Measurements from ENCODE around the gene NUAK2.

DNA sequence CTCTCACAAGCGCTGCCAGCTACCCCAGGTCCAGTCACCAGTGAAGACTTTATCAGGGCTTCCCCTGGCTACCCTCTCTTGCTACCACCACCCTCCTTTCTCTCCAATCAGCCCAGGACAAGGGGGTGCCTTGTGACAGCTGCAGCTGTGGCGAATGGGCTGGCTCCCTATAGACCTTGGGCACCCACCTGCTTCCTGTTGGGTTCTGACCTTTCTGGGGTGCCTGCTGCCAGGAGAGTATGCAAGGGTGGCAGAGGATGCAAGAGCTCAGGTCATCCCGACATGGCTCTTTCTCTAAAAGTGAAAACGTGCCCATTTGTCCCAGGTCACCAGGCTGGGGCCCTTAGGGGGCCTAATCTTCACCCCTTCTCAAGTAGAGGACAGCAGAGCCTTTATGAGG lies 28.6 kb upstream of the NUAK2 start:
- TF ChIP-seq, protein P1, sequence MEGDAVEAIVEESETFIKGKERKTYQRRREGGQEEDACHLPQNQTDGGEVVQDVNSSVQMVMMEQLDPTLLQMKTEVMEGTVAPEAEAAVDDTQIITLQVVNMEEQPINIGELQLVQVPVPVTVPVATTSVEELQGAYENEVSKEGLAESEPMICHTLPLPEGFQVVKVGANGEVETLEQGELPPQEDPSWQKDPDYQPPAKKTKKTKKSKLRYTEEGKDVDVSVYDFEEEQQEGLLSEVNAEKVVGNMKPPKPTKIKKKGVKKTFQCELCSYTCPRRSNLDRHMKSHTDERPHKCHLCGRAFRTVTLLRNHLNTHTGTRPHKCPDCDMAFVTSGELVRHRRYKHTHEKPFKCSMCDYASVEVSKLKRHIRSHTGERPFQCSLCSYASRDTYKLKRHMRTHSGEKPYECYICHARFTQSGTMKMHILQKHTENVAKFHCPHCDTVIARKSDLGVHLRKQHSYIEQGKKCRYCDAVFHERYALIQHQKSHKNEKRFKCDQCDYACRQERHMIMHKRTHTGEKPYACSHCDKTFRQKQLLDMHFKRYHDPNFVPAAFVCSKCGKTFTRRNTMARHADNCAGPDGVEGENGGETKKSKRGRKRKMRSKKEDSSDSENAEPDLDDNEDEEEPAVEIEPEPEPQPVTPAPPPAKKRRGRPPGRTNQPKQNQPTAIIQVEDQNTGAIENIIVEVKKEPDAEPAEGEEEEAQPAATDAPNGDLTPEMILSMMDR (IDR thresholded peaks at IDR 0.05): no peak
- TF ChIP-seq POLR2A (IDR thresholded peaks at IDR 0.05; ENCODE audit: low read depth) (no peak), POLR2AphosphoS5 (IDR thresholded peaks at IDR 0.05) (no peak)

Data from esophagus muscularis mucosa (tissue), 3 donors.